ENCODE data around the gene MRFAP1L1.

DNA sequence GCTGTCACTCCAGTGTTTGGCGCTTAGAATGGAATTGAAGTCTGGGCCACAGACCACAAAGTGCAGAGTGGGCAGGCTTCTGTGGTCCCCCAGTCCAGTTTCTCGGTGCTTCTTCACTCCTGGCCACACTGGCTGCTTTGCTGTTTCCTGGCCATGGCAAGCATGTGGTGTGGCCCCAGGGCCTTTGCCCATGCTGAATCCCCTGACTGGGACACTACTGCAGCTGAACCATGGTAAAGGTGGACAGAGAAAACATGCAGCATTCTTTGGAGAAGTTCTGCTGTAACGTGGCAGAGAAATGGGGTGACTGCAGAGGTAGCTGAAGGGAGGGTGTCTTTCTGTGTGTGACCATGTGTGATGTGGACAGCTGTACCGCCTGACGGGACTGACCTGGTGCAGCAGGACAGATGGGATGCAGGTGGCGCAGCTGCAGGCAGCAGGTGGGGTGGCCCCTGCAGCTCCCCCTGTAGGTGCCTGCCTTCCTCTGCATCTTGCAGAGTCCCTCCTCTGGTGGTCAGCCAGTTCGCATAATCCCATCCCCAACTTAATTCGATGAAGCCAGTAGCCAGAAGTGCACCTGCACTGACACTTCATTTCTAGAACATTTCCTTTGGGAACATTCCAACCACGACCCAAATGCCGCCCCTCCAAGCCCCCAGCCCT lies 29.2 kb downstream of the MRFAP1L1 start:
- TF ChIP-seq EP300 (conservative IDR thresholded peaks at IDR 0.05; ENCODE audit: poor library complexity, severe bottlenecking): no peak
- TF ChIP-seq, protein P1, sequence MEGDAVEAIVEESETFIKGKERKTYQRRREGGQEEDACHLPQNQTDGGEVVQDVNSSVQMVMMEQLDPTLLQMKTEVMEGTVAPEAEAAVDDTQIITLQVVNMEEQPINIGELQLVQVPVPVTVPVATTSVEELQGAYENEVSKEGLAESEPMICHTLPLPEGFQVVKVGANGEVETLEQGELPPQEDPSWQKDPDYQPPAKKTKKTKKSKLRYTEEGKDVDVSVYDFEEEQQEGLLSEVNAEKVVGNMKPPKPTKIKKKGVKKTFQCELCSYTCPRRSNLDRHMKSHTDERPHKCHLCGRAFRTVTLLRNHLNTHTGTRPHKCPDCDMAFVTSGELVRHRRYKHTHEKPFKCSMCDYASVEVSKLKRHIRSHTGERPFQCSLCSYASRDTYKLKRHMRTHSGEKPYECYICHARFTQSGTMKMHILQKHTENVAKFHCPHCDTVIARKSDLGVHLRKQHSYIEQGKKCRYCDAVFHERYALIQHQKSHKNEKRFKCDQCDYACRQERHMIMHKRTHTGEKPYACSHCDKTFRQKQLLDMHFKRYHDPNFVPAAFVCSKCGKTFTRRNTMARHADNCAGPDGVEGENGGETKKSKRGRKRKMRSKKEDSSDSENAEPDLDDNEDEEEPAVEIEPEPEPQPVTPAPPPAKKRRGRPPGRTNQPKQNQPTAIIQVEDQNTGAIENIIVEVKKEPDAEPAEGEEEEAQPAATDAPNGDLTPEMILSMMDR (IDR thresholded peaks at IDR 0.05; ENCODE audit: poor library complexity, severe bottlenecking): no peak
- TF ChIP-seq EZH2 (IDR thresholded peaks at IDR 0.05; ENCODE audit: borderline replicate concordance, insufficient read depth, low read length, poor library complexity, severe bottlenecking): no peak
- TF ChIP-seq RAD21 (conservative IDR thresholded peaks at IDR 0.05): no peak
- no peak for TF ChIP-seq SMC3 (conservative IDR thresholded peaks at IDR 0.05; ENCODE audit: poor library complexity)
